ENCODE data around the gene AMPH. TPM values are rescaled to one million over a fixed set of nuclear protein-coding genes. Genes with fewer than 3 reads are reported as not detected.

AMPH gene
- total and polyA plus RNA-seq, 9 of the 15 experiments (the other 6 are each of a cell fraction or from before 2014, with no cell fraction given), result 0.03 to 0.35 TPM; not detected in 7

GRCh38 chr7:38594949-38595348 is 36.2 kb downstream of the AMPH start:
- in situ Hi-C loops (cut with MboI), result no loop called here
- no peak for FAIRE-seq
- TF ChIP-seq ZNF41 (CRISPR knock-in tag; conservative IDR thresholded peaks at IDR 0.05) (no peak), MNT (conservative IDR thresholded peaks at IDR 0.05) (no peak), ZNF253 (CRISPR knock-in tag; conservative IDR thresholded peaks at IDR 0.05) (no peak), PML (IDR thresholded peaks at IDR 0.05; ENCODE audit: low read length) (no peak), HDAC3 (IDR thresholded peaks at IDR 0.05; ENCODE audit: borderline replicate concordance, partially characterized antibody) (no peak), LARP7 (IDR thresholded peaks at IDR 0.05) (no peak), KLF16 (IDR thresholded peaks at IDR 0.05) (no peak), MEF2A (IDR thresholded peaks at IDR 0.05; ENCODE audit: control insufficient read depth, low read depth, low read length) (no peak), PHF21A (IDR thresholded peaks at IDR 0.05; ENCODE audit: borderline replicate concordance, low read depth) (no peak), TAF7 (tag; IDR thresholded peaks at IDR 0.05) (no peak), CLOCK (CRISPR knock-in tag; IDR thresholded peaks at IDR 0.05; ENCODE audit: borderline replicate concordance) (no peak), ZMIZ1 (IDR thresholded peaks at IDR 0.05; ENCODE audit: low read depth in 2 of 2, low read length in 2 of 2) (no peak), HOXB6 (CRISPR knock-in tag; IDR thresholded peaks at IDR 0.05; ENCODE audit: borderline replicate concordance) (no peak), PHB2 (IDR thresholded peaks at IDR 0.05; ENCODE audit: low read depth) (no peak), LEF1 (IDR thresholded peaks at IDR 0.05) (no peak), STAG1 (CRISPR knock-in tag; IDR thresholded peaks at IDR 0.05; ENCODE audit: borderline replicate concordance) (no peak), ZNF311 (CRISPR knock-in tag; IDR thresholded peaks at IDR 0.05) (no peak)

More at GRCh38 chr7:38594949-38595348, 36.2 kb downstream of the AMPH start:
- Histone ChIP-seq H3K79me2 (ENCODE audit: control insufficient read depth, insufficient read depth, low read length) (no peaks in the 10 kb centered on the region), H3K4me1 (replicated peaks in 1 of 2; ENCODE audit: control insufficient read depth in 2 of 2, insufficient read depth in 2 of 2, low read length in 2 of 2) (no peaks in the 10 kb centered on the region), H3K9ac (ENCODE audit: insufficient read depth in 1 of 2, low read depth in 2 of 2, low read length in 2 of 2) (no peak overlapping the region), H3K4me3 (no peak overlapping the region), H3K9me3 (replicated peaks; ENCODE audit: control insufficient read depth, insufficient read depth, low read depth, low read length) (no peaks in the 10 kb centered on the region), H3K9me1 (ENCODE audit: control insufficient read depth, insufficient read depth, low read length) (no peaks in the 10 kb centered on the region), H3K27me3 (ENCODE audit: control insufficient read depth in 2 of 2, insufficient read depth in 2 of 2, low read length in 2 of 2) (peaks cover 0 to 3% of the 10 kb centered on the region in 2 experiments; a peak in 1 of 5 replicates), H3K27ac (ENCODE audit: extremely low read depth, low read depth, low read length) (no peak overlapping the region), H2AFZ (ENCODE audit: low read depth, low read length) (no peak overlapping the region), H3K4me2 (ENCODE audit: insufficient read depth, low read length) (no peak overlapping the region), H3K36me3 (ENCODE audit: control insufficient read depth, insufficient read depth, low read length) (no peaks in the 10 kb centered on the region), H4K20me1 (replicated peaks; ENCODE audit: control insufficient read depth, insufficient read depth, low read length) (no peaks in the 10 kb centered on the region)
- no peak for ATAC-seq
- 0% methylated on average over 4 of the region's 4 CpGs for WGBS (ENCODE audit: insufficient coverage, low coverage, missing lambda C conversion rate)
- CTCF ChIA-PET (ENCODE audit: low intra/inter-chr PET ratio), result no interaction called here
- POLR2A ChIA-PET, result interaction anchor here (0.6 kb wide), 1 partner anchor 26 kb away, joined by 3 read pairs; no protein-coding TSS in a partner anchor
- BruUV-seq (replicated peaks), result no TSS peak
- intact Hi-C loops (cut with micrococcal nuclease), result no loop called here
- no peak for DNase-seq (ENCODE audit: extremely low read depth in 1 of 4, low spot score in 3 of 4)

Measured in K562 (cell line).